ENCODE measurements around the gene ACE. TPM values are rescaled to one million over a fixed set of nuclear protein-coding genes. Genes with fewer than 3 reads are reported as not detected.
A peak's percentile ranks its signal among the peaks of the same experiment; 100 is the strongest.

ACE gene
- total RNA-seq, 1 experiment from 2014 or later: 7.8 TPM

GRCh38 chr17:63547083-63547523 is 70.2 kb downstream of the ACE start:
- CTCF ChIA-PET: no interaction called here
- DNase-seq (ENCODE audit: low spot score) (no peak), ATAC-seq (no peak)
- POLR2A ChIA-PET: no interaction called here
- no peaks in the 10 kb centered on the region for H3K36me3 Mint-ChIP-seq
- no peak overlapping the region for H3K4me3 Mint-ChIP-seq
- no peaks in the 10 kb centered on the region for H3K9me3 Mint-ChIP-seq
- H3K27ac Mint-ChIP-seq: no peak overlapping the region
- no peak for TF ChIP-seq KAT7 (CRISPR knock-in tag; IDR thresholded peaks at IDR 0.05; ENCODE audit: borderline replicate concordance)
- TF ChIP-seq GABPB1 (CRISPR knock-in tag; IDR thresholded peaks at IDR 0.05): peak; percentile 32; the same call in 1 of the 2 replicates
- H3K27me3 Mint-ChIP-seq (ENCODE audit: low read depth): no peaks in the 10 kb centered on the region
- peaks cover 25% of the 10 kb centered on the region for H3K4me1 Mint-ChIP-seq

Other genes with a start within 250 kb of the ACE start
- 27.0 to 35.1 TPM (median 28.7 TPM) in 3 replicates for gene CYB561, start 30.8 kb upstream of the ACE start, total RNA-seq (2021)
- 2.1 to 2.4 TPM (median 2.3 TPM) in 3 replicates for gene KCNH6, start 46.3 kb downstream of the ACE start, total RNA-seq (2021)
- gene DCAF7, start 73.4 kb downstream of the ACE start, total RNA-seq (2021): 91.5 to 99.8 TPM (median 97.8 TPM) in 3 replicates
- 22.8 to 26.9 TPM (median 24.1 TPM) in 3 replicates for gene TACO1, start 123.8 kb downstream of the ACE start, total RNA-seq (2021)
- 21.8 to 25.7 TPM (median 22.5 TPM) in 3 replicates for gene MAP3K3, start 145.4 kb downstream of the ACE start, total RNA-seq (2021)
- 83.4 to 91.8 TPM (median 88.4 TPM) in 3 replicates for gene LIMD2, start 223.1 kb downstream of the ACE start, total RNA-seq (2021)